PC-9 (cell line): ENCODE results near the gene C18orf63. TPM values are rescaled to one million over a fixed set of nuclear protein-coding genes. Genes with fewer than 3 reads are reported as not detected.
"Not testable (repeated sequence)": the region's sequence is repeated elsewhere in the genome, so short reads cannot be mapped to it uniquely, and the experiment has no call there.

ENCODE experiments used
- BruUV-seq: library from RNA; stranded (reverse); fragments of 400-500 nt; replicated peaks from 2 replicates; lab custom pipeline; 2021; lab: Mats Ljungman, UMichigan
- CTCF ChIA-PET: fragments of 300-600 bp; sonication (Branson Sonifier 250); formaldehyde crosslinking; loops from one replicate; lab custom pipeline; 2022; ENCODE audit warnings: antibody characterized with exemption; lab: Charles Lee
- POLR2A ChIA-PET: fragments of 300-600 bp; sonication (Branson Sonifier 250); formaldehyde crosslinking; loops from one replicate; lab custom pipeline; 2022; ENCODE audit warnings: antibody characterized with exemption; ENCODE audit not compliant: unreplicated experiment; lab: Charles Lee
- DNase-seq, 2 experiments: peaks; one replicate each; pipeline versions ENCODE4 v3.0.0 to v3.0.0-alpha.2; 2015 to 2022; ENCODE audit warnings: mixed read lengths in 1 of 2
- H2AFZ ChIP-seq: fragments of 200-600 bp; sonication (generic); 2 replicates; pipeline ENCODE4 v1.8.1; 2017; ENCODE audit warnings: antibody characterized with exemption
- H3F3A ChIP-seq: fragments of 200-600 bp; sonication (generic); 2 replicates; pipeline ENCODE4 v1.8.1; 2017; ENCODE audit warnings: antibody characterized with exemption, mild to moderate bottlenecking, low read depth; ENCODE audit not compliant: insufficient read depth
- H3K27ac ChIP-seq: fragments of 200-600 bp; sonication (generic); 2 replicates; pipeline ENCODE4 v1.6.1; 2016; ENCODE audit warnings: mixed run types
- H3K27me3 ChIP-seq: fragments of 200-600 bp; sonication (generic); 2 replicates; pipeline ENCODE4 v1.6.1; 2016; ENCODE audit warnings: low read depth, mixed run types; ENCODE audit not compliant: insufficient read depth
- H3K36me3 ChIP-seq: fragments of 200-600 bp; sonication (generic); 2 replicates; pipeline ENCODE4 v1.6.1; 2016; ENCODE audit warnings: low read depth, mixed run types
- H3K4me1 ChIP-seq: fragments of 200-600 bp; sonication (generic); replicated peaks from 2 replicates; pipeline ENCODE4 v1.6.1; 2016; ENCODE audit warnings: mixed run types; ENCODE audit not compliant: insufficient read depth
- H3K4me2 ChIP-seq: fragments of 200-600 bp; sonication (generic); 2 replicates; pipeline ENCODE4 v1.6.1; 2017; ENCODE audit warnings: mixed run types
- H3K4me3 ChIP-seq: fragments of 200-600 bp; sonication (generic); 2 replicates; pipeline ENCODE4 v1.6.1; 2016; ENCODE audit warnings: mixed run types
- H3K79me2 ChIP-seq: fragments of 200-600 bp; sonication (generic); 2 replicates; pipeline ENCODE4 v1.6.1; 2017; ENCODE audit warnings: low read depth, mixed run types
- H3K9me2 ChIP-seq: fragments of 200-600 bp; sonication (generic); 2 replicates; pipeline ENCODE4 v1.8.1; 2017; ENCODE audit warnings: mild to moderate bottlenecking; ENCODE audit not compliant: insufficient read depth
- H3K9me3 ChIP-seq: fragments of 200-600 bp; sonication (generic); 2 replicates; pipeline ENCODE4 v1.8.1; 2016; ENCODE audit warnings: low read depth; ENCODE audit not compliant: insufficient read depth
- H4K20me1 ChIP-seq: fragments of 200-600 bp; sonication (generic); 2 replicates; pipeline ENCODE4 v1.8.1; 2017; ENCODE audit not compliant: insufficient read depth
- CTCF ChIP-seq: fragments of 200-600 bp; sonication (generic); conservative IDR thresholded peaks from 2 replicates; pipeline ENCODE4 v1.6.1; 2017; ENCODE audit warnings: mixed run types, antibody characterized with exemption, mild to moderate bottlenecking, moderate library complexity
- EZH2 ChIP-seq: fragments of 200-600 bp; sonication (generic); IDR thresholded peaks from 2 replicates; pipeline ENCODE4 v1.8.0; 2017; ENCODE audit warnings: antibody characterized with exemption, low read depth
- intact Hi-C: fragments of 100-400 bp; cut with micrococcal nuclease; formaldehyde crosslinking; loops from one replicate; pipeline ENCODE4 v1.10.0; 2022; ENCODE audit not compliant: unreplicated experiment
- total RNA-seq: library from RNA; stranded (reverse); gene quantifications from 2 replicates; pipeline ENCODE4 v1.2.3, GENCODE V29; 2021

The C18orf63 gene
- total RNA-seq, 1 experiment from 2014 or later = not detected

- Histone ChIP-seq H3K79me2 (peaks cover 51% of the 10 kb centered on the region), H3K27ac (no peak overlapping the region)
These were observed 24.2 kb upstream of the C18orf63 start for GRCh38 chr18:74291472-74291770.

GRCh38 chr18:74291771-74292540 is 23.7 kb upstream of the C18orf63 start, which contains the start of gene CYB5A:
Gene CYB5A (minus strand): TSS chr18:74291963. CDS start chr18:74291875, 88 bp downstream.
- ChIA-PET POLR2A (no interaction called here), CTCF (no interaction called here)
- H3K9me3 ChIP-seq = no peaks in the 10 kb centered on the region
- peak; percentile 88 to 98 for DNase-seq
- no peaks in the 10 kb centered on the region for H3F3A ChIP-seq
- H3K79me2 ChIP-seq = peaks cover 45% of the 10 kb centered on the region
- no peaks in the 10 kb centered on the region for H3K9me2 ChIP-seq
- BruUV-seq = no TSS peak
- H4K20me1 ChIP-seq = no peaks in the 10 kb centered on the region
- intact Hi-C loops = loop anchor here (1.0 to 5.0 kb wide), 4 partner anchors 25 to 205 kb away; partner anchors contain the start of genes CNDP2, FBXO15 and TIMM21
- peak within 1 kb of the TSS; percentile 95 for H3K4me2 ChIP-seq
- 0 out of 2 replicates have a peak within 1 kb of the TSS, but pooled peaks have one; percentile 13 for H3K27ac ChIP-seq
- TF ChIP-seq CTCF = peak; percentile 43; the same call in 1 of the 2 replicates
- no peak for TF ChIP-seq EZH2
- H3K36me3 ChIP-seq = no peaks in the 10 kb centered on the region
- peak within 1 kb of the TSS; percentile 81 for H3K4me3 ChIP-seq
- peaks cover 45% of the 10 kb centered on the region for H3K4me1 ChIP-seq
- H2AFZ ChIP-seq = peak within 1 kb of the TSS; percentile 97
- H3K27me3 ChIP-seq = no peaks in the 10 kb centered on the region

More at GRCh38 chr18:74291472-74291770, 24.2 kb upstream of the C18orf63 start:
- Histone ChIP-seq H2AFZ (peak overlapping the region; percentile 97), H3K36me3 (no peaks in the 10 kb centered on the region), H4K20me1 (no peaks in the 10 kb centered on the region), H3F3A (no peaks in the 10 kb centered on the region), H3K9me2 (no peaks in the 10 kb centered on the region), H3K9me3 (no peaks in the 10 kb centered on the region), H3K4me2 (peak overlapping the region; percentile 95), H3K4me3 (peak overlapping the region; percentile 81), H3K4me1 (peaks cover 50% of the 10 kb centered on the region), H3K27me3 (no peaks in the 10 kb centered on the region)
- no peak for TF ChIP-seq EZH2
- no peak for TF ChIP-seq CTCF
- BruUV-seq = no TSS peak
- POLR2A ChIA-PET = no interaction called here
- DNase-seq = no peak
- intact Hi-C loops = loop anchor here (1.0 to 5.0 kb wide), 3 partner anchors 95 to 206 kb away; partner anchors contain the start of genes CNDP2, FBXO15 and TIMM21
- CTCF ChIA-PET = no interaction called here

DNA sequence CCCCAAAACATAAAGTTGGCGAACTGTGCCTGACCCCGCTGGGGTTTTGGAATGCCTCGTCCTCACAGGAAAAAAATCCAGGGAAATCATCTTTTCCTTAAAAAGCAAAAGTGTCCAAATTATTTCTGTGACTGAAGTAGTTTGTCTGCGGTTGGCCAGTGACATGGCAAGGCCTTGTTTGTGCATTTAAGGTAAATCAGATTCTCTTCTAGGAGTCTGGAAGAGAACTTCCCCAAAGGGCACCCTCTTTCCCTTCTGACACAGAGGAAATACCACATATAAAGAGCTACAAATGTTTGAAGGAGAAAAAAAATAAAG is 23.1 kb upstream of the C18orf63 start:
- POLR2A ChIA-PET = no interaction called here

GRCh38 chr18:74292982-74293381 is 22.7 kb upstream of the C18orf63 start:
- H2AFZ ChIP-seq, H3K9me3 ChIP-seq, H3K36me3 ChIP-seq, H3F3A ChIP-seq, DNase-seq, CTCF ChIA-PET, BruUV-seq, H3K27ac ChIP-seq, H3K27me3 ChIP-seq, H4K20me1 ChIP-seq, H3K4me3 ChIP-seq, POLR2A ChIA-PET, H3K9me2 ChIP-seq: not testable (repeated sequence)
- Histone ChIP-seq H3K79me2 (peaks cover 35% of the 10 kb centered on the region), H3K4me2 (peak overlapping the region; percentile 95; the same call in 1 of the 2 replicates), H3K4me1 (peaks cover 35% of the 10 kb centered on the region)
- intact Hi-C loops = loop anchor here (2.0 to 5.0 kb wide), 3 partner anchors 24 to 204 kb away; partner anchors contain the start of genes CNDP2, FBXO15 and TIMM21

More for the DNA sequence above, 23.1 kb upstream of the C18orf63 start:
- Histone ChIP-seq H3K4me2 (peak overlapping the region; percentile 95), H2AFZ (peak overlapping the region; percentile 97), H3K4me3 (peak overlapping the region; percentile 81), H3F3A (no peaks in the 10 kb centered on the region), H3K9me2 (no peaks in the 10 kb centered on the region), H3K79me2 (peaks cover 40% of the 10 kb centered on the region), H3K9me3 (no peaks in the 10 kb centered on the region), H3K27me3 (no peaks in the 10 kb centered on the region), H3K27ac (0 out of 2 replicates have a peak overlapping the region, but pooled peaks have one; percentile 13), H3K4me1 (peaks cover 39% of the 10 kb centered on the region), H4K20me1 (no peaks in the 10 kb centered on the region), H3K36me3 (no peaks in the 10 kb centered on the region)
- no TSS peak for BruUV-seq
- no peak for DNase-seq
- CTCF ChIA-PET = no interaction called here
- TF ChIP-seq EZH2 = no peak
- TF ChIP-seq CTCF = no peak
- intact Hi-C loops = loop anchor here (2.0 to 5.0 kb wide), 3 partner anchors 24 to 205 kb away; partner anchors contain the start of genes CNDP2, FBXO15 and TIMM21
